ENCODE data around the gene FAM193B.

Gene FAM193B

GRCh38 chr5:177512736-177513380 lies 41.5 kb downstream of the FAM193B start:
- DNase-seq, result no peak

GRCh38 chr5:177511796-177512675 lies 42.3 kb downstream of the FAM193B start:
- no peak for DNase-seq

DNA sequence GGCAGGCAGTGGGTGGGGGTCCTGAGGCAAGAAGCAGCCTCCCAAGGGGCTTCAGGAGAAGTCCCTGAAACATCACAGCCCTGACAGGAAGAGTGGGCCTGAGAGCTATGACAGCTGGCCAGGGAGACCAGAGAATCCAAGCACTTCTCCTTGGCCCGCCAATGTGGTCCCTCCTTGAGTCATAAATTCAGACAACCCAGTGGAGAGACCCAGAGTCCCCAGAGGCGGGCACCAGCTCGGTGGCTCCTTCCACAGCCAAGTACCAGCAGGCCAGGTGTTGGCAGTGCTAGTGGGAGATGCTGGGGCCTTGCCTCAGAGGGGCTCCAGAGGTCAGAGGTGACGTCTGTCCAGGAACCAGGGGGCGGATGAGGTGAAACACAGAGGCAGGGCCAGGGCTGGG lies 43.2 kb downstream of the FAM193B start:
- DNase-seq, result no peak

- no peak for DNase-seq
Measured at GRCh38 chr5:177510567-177511053, 43.8 kb downstream of the FAM193B start.

DNA sequence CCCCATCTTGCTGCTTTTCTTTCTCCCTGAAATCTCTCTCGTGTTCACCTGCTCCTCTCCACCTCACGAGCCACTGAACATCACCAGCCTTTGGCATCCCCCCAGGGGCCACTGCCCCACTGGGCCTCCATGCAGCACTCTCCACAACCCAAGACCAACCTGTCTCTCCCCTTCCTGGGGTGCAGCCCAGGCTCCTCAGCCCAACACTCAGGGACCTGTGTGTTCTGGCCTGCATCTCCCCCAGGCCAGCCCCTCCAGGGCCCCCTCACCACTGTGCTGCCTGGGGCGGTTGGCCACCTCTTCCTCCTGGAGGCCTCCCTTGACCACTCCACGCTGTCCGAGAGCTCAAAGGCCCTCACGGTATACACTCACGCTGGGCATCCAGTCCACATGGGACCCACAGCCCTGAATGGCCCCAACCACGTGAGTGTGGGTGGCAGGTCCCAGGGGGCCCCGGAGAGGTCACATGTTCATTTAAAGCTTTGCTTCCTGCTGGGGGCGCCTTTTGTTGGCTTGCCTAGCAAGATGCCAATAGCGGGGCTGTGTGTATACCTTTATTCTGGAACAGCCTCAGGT lies 44.3 kb downstream of the FAM193B start:
- no peak for DNase-seq

GRCh38 chr5:177509381-177509951 lies 44.9 kb downstream of the FAM193B start, which contains the start of gene DOK3:
Gene DOK3, minus strand, starts transcription at chr5:177509826. Its CDS starts 286 bp downstream, at chr5:177509540.
- DNase-seq, result no peak

- DNase-seq, result no peak
Measured at GRCh38 chr5:177508837-177509236, 45.5 kb downstream of the FAM193B start.

GRCh38 chr5:177508221-177508611 lies 46.1 kb downstream of the FAM193B start:
- DNase-seq, result no peak

DNA sequence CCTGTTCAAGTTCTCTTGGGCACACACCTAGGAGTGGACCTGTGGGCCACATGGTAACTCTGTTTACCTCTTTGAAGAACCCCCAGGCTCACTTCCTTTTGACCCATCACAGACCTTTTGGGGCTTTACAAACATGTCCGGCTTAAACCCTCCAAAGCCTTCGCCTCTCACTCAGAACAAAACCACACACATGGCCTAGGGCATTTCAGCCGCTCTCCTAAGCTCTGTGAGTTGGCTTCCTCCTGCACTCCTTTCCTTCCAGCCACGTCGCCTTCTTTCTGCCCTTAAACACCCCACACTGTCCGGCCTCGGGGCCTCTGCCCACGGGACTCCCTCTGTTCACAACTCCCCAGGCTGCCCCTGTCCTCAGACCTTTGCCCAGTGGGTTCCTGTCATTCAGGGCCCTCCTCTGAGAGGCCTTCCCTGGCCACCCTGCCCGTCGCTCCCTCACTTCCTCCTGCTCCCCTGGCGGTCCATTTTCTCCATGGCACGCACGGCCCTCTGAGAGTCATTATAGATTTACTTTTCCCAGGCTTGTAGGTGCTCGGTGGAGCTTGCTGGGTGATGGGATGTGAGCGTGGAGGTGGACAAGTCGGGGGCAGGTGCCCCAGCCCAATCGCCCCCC lies 46.7 kb downstream of the FAM193B start:
- no peak for DNase-seq

DNA sequence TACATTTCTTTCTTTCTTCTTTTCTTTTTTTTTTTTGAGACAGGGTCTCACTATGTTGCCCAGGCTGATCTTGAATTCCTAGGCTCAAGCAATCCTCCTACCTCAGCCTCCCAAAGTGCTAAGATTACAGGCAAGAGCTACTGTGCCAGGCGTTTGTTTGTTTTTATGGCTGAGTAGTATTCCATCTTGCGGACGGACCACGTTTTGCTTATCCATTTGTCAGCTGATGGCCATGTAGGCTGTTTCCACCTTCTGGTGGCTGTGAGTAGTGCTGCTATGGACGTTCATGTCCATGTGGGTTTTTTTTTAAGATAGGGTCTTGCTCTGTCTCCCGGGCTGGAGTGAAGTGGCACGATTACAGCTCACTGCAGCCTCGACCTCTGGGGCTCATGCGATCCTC lies 47.2 kb downstream of the FAM193B start:
- DNase-seq, result no peak

DNA sequence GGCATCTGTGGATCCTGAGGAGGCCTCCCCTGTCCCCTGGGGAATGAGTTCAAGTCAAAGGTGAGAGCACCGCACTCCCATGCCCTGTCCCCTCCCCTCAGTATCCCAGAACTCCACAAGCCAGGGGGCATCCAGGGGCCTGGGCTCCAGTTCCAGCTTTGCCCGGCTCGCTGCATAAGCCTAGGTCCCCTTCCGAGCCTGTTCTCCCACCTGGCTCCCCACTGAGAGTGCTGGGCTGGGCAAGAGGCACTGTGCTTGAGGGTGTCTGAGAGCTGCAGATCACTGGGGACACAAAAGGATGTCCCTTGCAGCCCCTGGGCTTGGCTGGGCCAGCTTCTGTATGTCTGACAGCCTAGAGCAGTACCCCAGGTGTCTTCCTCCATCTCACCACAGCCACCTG lies 49.3 kb downstream of the FAM193B start:
- no peak for DNase-seq

GRCh38 chr5:177504086-177505056 lies 50.0 kb downstream of the FAM193B start:
- DNase-seq, result no peak

DNA sequence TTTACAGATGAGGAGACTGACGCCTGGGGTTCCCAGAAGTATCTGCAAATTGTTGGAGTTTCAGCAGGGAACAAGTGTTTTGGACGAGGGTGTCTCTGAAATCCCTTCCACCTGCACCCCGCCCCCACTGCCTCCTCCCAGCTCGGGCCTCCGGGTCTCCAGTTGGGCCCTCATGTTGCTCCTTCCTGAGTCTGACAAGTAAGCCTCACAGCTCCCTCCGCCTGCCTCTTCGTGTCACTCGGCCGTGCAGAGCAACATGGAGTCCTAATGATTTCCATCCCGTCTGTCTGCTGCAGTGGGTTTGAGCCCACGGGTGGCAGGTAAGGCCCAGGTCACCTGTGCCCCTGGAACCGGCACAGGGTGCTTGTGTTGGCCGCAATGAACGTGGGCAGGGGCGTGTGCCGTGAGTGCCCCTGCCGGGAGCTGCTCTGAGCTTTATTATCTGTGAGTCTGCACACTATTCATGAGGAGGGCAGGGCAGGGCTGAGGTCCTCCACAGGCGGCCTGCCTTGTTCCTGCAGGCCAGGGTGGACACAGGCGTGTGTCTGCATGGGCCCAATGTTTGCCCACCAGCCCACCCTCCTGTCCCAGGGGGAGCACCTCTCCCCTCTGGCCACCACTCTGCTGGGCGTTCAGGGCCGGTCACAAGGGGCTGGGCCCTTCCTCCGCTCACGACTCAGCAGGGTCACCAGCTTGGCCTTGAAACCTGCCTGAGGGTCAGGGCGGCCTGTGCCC lies 50.8 kb downstream of the FAM193B start:
- DNase-seq, result no peak

GRCh38 chr5:177502886-177503285 lies 51.5 kb downstream of the FAM193B start:
- DNase-seq, result no peak

DNA sequence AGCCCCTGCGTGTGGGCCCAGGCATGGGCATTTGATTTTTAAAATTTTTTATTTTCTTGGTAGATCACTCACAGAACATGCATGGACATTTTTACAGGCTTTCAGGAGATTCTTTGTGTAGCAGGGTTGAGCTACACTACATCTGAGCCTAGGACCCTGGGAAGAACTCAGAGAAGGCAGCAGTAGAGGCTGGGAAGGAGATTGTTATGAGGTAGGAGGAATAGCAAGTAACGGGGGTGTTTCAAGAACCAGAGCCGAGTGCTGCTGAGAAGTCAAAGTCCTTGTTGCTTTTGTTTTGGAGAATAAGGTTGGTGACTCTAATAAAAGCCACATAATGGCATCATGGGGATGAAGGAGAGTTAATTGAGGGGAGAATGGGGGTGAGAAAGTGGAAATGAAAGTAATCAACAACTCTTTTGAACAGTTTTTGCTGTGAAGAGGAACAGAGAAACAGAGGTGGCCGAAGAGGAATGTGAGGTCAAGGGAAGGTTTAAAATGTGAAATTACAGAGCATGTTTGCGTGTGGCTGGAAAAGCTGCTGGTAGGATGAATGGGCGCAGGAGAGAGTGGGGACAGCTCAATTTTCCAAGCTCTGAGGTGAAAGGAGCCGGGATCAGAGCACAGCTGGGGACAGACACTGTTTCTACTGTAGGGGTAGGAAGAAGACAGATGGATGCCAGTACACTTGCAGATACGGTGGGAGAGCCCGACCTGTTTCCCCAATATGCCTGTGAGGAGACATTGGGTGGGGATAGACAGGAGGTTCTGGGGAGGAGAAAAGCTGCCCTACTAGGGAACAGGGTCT lies 52.3 kb downstream of the FAM193B start:
- no peak for DNase-seq

DNA sequence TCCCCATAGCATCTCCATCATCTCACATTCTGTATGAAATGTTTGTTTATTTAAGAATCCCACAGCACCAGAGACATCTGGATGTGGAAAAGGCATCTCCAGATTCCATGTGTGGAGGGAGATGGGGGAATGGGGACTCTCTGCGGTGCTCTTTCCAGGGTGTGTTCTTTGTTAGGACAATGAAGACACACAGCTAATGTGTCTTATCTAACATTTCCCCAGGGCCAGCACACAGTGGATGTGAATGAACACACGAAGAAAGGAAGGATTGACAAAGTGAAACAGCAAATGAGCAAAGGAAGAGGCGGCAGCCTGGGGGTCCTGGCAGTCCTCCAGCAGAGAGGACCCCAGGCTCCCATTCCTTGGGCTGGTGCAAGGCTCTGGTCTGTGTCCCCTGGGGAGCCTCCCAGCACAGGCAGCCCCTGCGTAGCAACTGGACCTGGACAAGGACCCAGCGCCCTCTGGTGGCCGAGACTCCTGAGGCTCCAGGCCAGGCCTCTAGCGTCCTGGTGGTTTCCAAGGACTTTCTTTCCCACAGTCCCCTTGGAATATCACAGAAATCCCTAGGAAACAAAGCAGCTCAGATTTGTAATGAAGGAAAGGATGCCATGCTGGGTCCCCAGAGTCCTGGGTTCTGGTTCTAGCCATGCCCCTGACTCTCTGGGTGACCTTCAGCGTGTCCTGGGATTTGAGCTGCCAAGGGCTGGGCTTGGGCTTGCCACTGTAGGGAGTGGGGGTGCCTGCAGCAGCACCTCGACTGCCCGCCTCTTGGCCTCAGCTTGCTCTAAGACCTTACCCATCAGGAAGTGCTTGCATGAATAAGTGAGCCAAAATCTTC lies 53.5 kb downstream of the FAM193B start:
- no peak for DNase-seq

- DNase-seq, result no peak
Measured at GRCh38 chr5:177499842-177500241, 54.5 kb downstream of the FAM193B start.

DNA sequence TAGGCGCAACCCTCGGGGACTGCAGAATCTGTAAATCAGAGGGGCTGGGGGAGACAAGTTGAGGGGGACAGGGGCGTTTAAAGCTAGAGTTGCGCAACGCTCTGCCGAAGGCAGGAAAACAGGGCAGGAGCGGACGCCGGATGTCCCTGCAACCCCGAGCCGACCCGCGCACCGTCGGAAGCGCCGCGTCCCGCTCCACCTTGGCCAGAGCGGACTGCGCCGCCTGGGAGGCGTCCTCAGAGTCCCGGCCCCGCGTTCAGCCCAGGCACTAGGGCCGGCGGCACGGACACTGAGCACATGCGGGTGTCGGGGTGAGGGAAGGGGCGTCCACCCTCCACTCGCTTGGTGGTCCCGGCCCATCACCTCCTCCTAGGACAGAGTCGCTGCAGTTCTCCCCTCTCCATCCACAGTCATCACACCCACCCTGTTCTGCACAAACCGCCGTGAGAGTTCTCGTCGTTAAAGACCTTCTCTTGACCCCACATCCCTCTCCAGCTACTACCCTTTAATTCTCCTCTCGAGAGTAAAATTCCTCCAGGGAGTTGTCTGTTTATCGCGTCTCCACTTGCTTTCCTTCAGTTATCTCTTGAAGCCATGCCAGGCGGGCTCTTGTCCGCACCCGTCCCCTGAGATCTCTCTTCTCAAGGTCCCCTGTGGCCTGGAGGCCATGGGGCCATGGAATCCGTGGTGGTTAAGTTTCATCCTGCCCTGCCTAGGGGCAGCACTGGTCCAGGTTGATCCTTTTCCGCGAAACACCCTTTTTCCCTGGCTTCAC lies 56.2 kb downstream of the FAM193B start:
- no peak for DNase-seq

Measured in DMS79 (cell line).